ENCODE data around the gene BCAS3. TPM values are rescaled to one million over a fixed set of nuclear protein-coding genes. Genes with fewer than 3 reads are reported as not detected.

Gene BCAS3
- total RNA-seq, 2 experiments from 2014 or later, result 5.1 to 6.9 TPM

- Mint-ChIP-seq H3K27ac (peak overlapping the region; percentile 76), H3K9me3 (no peaks in the 10 kb centered on the region), H3K27me3 (no peaks in the 10 kb centered on the region), H3K4me1 (ENCODE audit: low read depth) (peaks cover 38% of the 10 kb centered on the region), H3K4me3 (peak overlapping the region; percentile 60), H3K36me3 (ENCODE audit: low read depth) (no peaks in the 10 kb centered on the region)
- DNase-seq (peak; percentile 39), ATAC-seq (peak; percentile 45)
- CTCF ChIA-PET, result interaction anchor here (0.8 to 1.2 kb wide), 3 partner anchors 16 to 190 kb away, joined by 3 to 4 read pairs (median 3); no protein-coding TSS in a partner anchor
- no peak for TF ChIP-seq CTCF (IDR thresholded peaks at IDR 0.05)
- POLR2A ChIA-PET, result interaction anchor here (0.8 kb wide), 1 partner anchor 19 kb away, joined by 3 read pairs; no protein-coding TSS in a partner anchor
- intact Hi-C loops (cut with micrococcal nuclease), result no loop called here
These were observed 544.2 kb downstream of the BCAS3 start for GRCh38 chr17:61221597-61222471.

- CTCF ChIA-PET, result interaction anchor here (1.8 kb wide), 1 partner anchor 10 kb away, joined by 4 read pairs; no protein-coding TSS in a partner anchor
- Mint-ChIP-seq H3K27me3 (no peaks in the 10 kb centered on the region), H3K36me3 (ENCODE audit: low read depth) (no peaks in the 10 kb centered on the region), H3K4me1 (ENCODE audit: low read depth) (peaks cover 35% of the 10 kb centered on the region), H3K4me3 (no peak overlapping the region), H3K27ac (no peak overlapping the region), H3K9me3 (no peaks in the 10 kb centered on the region)
- no peak for TF ChIP-seq CTCF (IDR thresholded peaks at IDR 0.05)
- DNase-seq (no peak), ATAC-seq (no peak)
- POLR2A ChIA-PET, result no interaction called here
- intact Hi-C loops (cut with micrococcal nuclease), result no loop called here
These were observed 546.1 kb downstream of the BCAS3 start for GRCh38 chr17:61223725-61224124.

DNA sequence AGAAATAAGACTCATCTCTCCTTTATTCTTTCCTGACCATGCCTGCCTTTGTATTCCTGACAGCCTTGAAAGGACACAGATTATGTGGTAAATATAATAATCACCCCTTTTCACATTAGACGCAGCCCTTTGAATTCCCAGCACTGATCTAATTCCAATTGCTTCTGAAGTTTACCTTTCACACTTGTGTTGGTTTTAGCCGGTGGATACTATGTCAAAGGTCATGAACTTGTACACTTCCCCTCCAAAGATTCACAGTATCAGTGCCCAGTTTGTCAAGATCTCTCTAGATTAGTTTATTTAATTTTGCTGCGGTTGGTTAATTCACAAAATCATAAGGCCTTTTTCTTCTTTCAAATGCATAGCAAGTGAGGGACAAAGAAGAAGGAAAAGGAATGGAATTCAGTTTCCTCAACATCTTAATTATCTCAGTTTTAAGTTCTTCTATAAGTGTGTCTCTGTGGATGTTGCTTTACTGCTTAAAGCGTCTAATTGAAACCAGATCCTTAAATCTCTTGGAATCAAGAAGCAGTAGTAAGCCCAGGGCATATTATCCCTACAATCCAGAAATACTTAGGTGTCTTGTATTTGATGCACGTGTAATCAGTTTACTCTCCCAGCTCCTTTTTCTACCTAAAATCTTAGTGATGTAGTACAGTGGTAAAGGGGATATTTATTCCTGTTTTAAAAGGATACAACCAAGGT lies 547.7 kb downstream of the BCAS3 start:
- ChIA-PET POLR2A (no interaction called here), CTCF (interaction anchor here (0.9 to 1.4 kb wide), 2 partner anchors 11 to 12 kb away, joined by 3 to 4 read pairs; no protein-coding TSS in a partner anchor)
- Mint-ChIP-seq H3K36me3 (ENCODE audit: low read depth) (no peaks in the 10 kb centered on the region), H3K4me1 (ENCODE audit: low read depth) (peaks cover 27% of the 10 kb centered on the region), H3K27ac (no peak overlapping the region), H3K9me3 (no peaks in the 10 kb centered on the region), H3K4me3 (no peak overlapping the region), H3K27me3 (no peaks in the 10 kb centered on the region)
- intact Hi-C loops (cut with micrococcal nuclease), result no loop called here
- DNase-seq, result no peak
- TF ChIP-seq CTCF (IDR thresholded peaks at IDR 0.05), result no peak
- ATAC-seq, result no peak

DNA sequence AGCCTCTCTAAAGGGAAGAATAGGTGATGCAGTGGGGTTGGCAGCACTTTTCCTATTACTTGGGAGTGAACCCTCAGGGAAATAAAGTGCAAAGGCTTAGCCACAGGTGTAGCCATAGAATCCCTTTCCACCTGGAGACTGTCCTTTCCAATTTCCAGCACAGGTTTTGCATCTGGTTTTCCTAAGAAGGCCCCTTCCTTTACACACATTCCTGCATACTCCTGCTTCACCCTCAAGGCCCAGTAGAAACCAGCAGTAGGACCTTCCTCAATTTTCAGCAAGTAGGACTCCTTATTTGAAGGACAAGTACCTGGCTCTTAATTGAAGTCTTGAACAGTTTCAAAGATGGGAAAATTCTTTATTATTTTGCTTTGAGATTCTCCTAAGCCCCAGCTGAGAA lies 550.2 kb downstream of the BCAS3 start:
- ATAC-seq (no peak), DNase-seq (no peak)
- H3K4me3 Mint-ChIP-seq, result no peak overlapping the region
- ChIA-PET POLR2A (no interaction called here), CTCF (interaction anchor here (1.3 kb wide), 1 partner anchor 507 kb away, joined by 6 read pairs; no protein-coding TSS in a partner anchor)
- H3K36me3 Mint-ChIP-seq (ENCODE audit: low read depth), result no peaks in the 10 kb centered on the region
- intact Hi-C loops (cut with micrococcal nuclease), result no loop called here
- H3K4me1 Mint-ChIP-seq (ENCODE audit: low read depth), result peaks cover 3% of the 10 kb centered on the region
- H3K27ac Mint-ChIP-seq, result no peak overlapping the region
- no peaks in the 10 kb centered on the region for H3K27me3 Mint-ChIP-seq
- TF ChIP-seq CTCF (IDR thresholded peaks at IDR 0.05), result no peak
- H3K9me3 Mint-ChIP-seq, result no peaks in the 10 kb centered on the region

DNA sequence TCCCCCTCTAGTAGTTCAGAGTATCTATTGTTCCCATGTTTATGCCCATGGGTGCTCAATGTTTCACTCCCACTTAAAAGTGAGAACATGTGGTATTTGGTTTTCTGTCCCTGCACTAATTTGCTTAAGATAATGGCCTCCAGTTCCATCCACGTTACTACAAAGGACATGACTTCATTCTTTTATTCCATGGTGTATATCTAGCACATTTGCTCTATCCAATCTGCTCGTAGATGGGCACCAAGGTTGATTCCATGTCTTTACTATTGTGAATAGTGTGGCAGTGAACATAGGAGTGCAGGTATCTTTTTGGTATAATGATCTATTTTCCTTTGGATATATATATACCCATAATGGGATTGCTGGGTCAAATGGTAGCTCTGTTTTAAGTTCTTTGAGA lies 552.8 kb downstream of the BCAS3 start:
- no peaks in the 10 kb centered on the region for H3K27me3 Mint-ChIP-seq
- CTCF ChIA-PET, result no interaction called here
- no peak overlapping the region for H3K27ac Mint-ChIP-seq
- no peak for TF ChIP-seq CTCF (IDR thresholded peaks at IDR 0.05)
- POLR2A ChIA-PET, result no interaction called here
- DNase-seq, result no peak
- no peaks in the 10 kb centered on the region for H3K9me3 Mint-ChIP-seq
- H3K36me3 Mint-ChIP-seq (ENCODE audit: low read depth), result no peaks in the 10 kb centered on the region
- H3K4me1 Mint-ChIP-seq (ENCODE audit: low read depth), result no peaks in the 10 kb centered on the region
- no peak overlapping the region for H3K4me3 Mint-ChIP-seq
- no peak for ATAC-seq
- intact Hi-C loops (cut with micrococcal nuclease), result no loop called here

Data from activated CD8-positive, alpha-beta T cell treated with anti-CD3 and anti-CD28 coated beads for 36 hours (primary cell).